ENCODE measurements around the gene HELT. TPM values are rescaled to one million over a fixed set of nuclear protein-coding genes. Genes with fewer than 3 reads are reported as not detected.

The HELT gene
- total RNA-seq, 1 experiment from 2014 or later, result not detected

DNA sequence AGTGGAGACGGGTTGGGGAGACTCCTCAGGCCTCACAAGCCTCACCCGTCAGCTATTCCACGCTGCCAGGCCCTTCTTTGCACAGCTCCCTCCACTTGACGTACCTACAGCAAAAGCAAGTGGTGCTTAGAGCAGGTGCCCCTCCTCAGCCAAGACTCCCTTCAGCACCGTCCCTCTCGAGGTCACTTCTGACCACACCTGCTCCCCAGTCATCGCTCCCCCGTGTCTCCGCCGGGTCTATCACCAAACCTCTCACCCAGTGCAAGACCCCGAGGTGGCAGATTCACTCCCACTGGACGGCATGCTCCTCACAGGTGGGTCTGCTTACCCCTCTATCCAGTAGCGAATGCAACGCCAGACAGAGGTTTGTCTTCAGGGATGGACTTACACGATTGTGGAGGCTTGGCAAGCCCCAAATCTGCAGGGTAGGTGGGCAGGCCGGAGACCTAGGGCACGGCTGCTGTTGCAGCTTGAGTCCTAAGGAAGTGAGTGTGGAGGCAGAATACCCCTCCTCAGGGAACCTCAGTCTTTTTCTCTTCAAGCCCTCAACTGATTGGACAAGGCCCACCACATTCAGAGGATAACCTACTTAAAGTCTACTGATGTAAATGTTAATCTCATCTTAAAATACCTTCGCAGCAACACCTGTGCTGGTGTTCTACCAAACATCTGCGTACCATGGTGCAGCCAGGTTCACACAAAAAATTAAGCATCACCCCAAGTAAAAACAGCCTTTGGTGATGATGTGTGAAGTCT lies 14.5 kb upstream of the HELT start:
- DNase-seq (ENCODE audit: low read depth), result no peak

GRCh38 chr4:185004562-185005218 lies 13.6 kb upstream of the HELT start:
- DNase-seq (ENCODE audit: low read depth), result peak; percentile 2

DNA sequence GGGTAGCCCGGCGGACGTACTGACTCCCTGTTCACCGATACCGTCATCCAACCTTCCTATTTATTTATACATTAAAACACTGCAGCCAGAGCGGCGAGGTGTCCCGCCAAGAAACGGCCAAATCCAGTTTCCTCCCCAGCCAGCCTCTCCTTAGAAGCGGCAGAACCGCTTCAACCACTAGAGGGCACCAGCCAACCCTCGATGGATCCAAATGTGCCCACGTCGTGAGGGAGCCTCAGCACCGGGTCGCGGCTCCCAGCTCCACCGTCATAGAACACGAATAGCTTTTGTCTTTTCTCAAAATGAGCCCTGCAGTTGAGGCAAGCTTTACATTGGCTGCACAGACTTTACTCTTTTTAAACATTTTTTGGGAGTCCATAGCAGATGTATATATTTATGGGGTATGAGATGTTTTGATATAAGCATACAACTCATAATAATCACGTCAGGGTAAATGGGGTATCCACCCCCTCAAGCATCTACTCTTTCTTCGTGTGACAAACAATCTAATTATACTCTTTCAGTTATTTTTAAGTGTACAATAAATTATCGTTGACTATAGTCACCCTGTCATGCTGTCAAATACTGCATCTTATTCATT lies 13.0 kb upstream of the HELT start:
- DNase-seq (ENCODE audit: low read depth), result peak; percentile 69

- no peak for DNase-seq (ENCODE audit: low read depth)
These were observed 6.9 kb upstream of the HELT start for GRCh38 chr4:185011408-185011807.

- peak; percentile 22 for DNase-seq (ENCODE audit: low read depth)
These were observed 4.7 kb upstream of the HELT start for GRCh38 chr4:185013417-185014125.

DNA sequence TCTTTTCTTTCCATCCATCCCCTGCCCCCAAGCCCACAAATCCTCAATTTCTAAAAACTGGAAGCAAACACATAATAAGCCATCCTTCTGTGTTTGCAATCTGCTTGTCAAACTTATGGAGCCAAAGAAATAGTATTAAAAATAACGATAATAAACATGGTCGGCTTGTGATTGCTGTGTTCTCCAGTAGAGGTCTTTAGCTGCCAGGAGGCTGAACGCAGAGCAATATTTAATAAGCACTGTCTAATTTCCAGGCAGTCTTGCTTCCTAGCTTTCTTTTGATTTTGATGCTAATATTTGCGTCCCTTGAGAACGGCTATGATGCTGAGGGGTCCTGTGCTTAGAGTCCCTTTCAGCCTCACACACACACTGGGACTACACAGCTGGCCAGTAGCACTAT lies 3.2 kb upstream of the HELT start:
- no peak for DNase-seq (ENCODE audit: low read depth)

DNA sequence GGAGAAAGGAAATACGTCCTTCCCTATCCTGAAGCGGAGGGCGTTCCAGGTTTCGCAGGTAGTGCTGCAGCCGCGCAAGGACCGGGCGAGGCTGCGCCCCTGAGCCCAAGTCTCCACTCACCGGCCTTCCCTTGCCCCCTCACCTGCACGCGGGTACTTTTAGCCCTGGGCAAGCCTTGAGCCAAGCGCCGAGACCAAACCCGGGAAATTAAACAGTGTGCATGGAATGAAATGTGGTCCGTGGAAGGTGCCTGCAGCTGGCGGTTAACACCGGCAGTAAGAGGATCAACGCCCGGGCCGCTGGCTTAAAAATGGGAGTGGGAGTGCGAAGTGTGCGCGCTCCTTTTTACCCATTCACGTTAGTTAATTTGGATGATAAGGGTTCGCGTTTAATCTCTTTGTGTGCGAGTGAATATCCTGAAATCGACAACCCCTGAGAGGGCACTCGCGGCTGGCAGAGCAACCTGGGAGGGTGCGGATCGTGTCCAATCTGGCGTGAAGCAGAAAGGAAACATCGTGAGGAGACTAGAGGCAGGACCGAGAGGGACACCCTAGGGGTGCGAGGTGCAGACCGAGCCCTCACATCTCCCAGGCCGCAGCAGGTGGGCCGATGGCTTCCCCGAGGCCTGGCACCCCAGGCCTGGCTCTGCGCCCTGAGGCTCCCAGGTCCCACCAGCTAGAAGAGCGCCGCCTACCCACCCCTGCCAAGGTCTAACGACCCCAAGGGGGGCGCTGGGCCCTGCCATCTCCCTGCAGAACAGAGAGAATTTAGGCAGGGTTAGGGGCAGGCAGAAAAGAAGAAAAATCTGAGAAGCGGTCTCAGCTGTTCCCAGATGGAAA lies 2.0 kb upstream of the HELT start:
- no peak for DNase-seq (ENCODE audit: low read depth)

DNA sequence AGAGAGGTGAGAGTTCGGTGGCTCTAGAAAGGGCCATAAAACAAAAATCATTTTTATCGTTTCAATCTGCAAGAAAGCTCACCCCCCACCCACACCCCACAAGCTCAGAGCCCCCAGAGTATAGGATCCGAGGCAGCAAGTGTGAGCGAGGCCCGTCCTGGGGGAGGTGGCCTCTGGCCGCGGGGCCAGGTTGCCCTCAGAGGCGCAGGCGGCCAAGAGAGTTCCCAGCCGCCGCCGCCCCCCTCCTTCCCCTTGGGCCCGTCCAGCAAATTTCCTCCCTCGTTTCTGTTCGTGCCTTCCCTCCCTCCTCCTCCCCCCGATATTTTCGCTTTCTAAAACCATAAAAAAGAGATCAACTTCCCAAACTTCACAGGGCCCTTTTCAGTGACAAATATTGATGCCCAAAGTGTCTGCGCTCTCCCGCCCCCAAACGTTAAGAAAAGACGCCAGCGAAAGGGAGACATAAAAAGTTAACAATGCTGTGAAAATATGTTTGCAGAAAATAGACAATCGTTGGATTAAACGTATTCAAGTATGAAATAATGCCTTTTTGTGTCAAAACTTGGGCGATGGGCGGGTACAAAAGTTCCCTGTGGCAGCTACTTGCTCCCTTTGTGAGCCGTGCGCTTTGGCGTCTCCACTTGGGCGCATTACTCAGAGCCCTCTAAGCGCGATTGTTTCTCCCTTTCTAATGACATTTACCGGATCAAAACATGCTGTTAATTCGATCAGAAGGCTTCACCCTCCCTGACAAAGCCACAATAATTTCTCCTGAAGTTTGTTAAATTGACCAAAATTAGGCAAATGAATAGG lies 1.1 kb upstream of the HELT start:
- no peak for DNase-seq (ENCODE audit: low read depth)

- DNase-seq (ENCODE audit: low read depth), result no peak
These were observed 655 bp downstream of the HELT start for GRCh38 chr4:185018834-185019455.

- no peak for DNase-seq (ENCODE audit: low read depth)
These were observed 1.4 kb downstream of the HELT start for GRCh38 chr4:185019456-185020292.

DNA sequence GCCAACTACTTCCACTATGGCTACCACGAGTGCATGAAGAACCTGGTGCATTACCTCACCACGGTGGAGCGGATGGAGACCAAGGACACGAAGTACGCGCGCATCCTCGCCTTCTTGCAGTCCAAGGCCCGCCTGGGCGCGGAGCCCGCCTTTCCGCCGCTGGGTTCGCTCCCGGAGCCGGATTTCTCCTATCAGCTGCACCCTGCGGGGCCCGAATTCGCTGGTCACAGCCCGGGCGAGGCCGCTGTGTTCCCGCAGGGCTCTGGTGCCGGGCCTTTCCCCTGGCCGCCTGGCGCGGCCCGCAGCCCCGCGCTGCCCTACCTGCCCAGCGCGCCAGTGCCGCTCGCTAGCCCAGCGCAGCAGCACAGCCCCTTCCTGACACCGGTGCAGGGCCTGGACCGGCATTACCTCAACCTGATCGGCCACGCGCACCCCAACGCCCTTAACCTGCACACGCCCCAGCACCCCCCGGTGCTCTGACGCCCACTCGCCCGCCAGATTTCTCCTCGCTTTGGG lies 2.1 kb downstream of the HELT start:
- no peak for DNase-seq (ENCODE audit: low read depth)

- DNase-seq (ENCODE audit: low read depth), result no peak
These were observed 2.8 kb downstream of the HELT start for GRCh38 chr4:185020863-185021761.

GRCh38 chr4:185023471-185023870 lies 5.2 kb downstream of the HELT start:
- DNase-seq (ENCODE audit: low read depth), result no peak

DNA sequence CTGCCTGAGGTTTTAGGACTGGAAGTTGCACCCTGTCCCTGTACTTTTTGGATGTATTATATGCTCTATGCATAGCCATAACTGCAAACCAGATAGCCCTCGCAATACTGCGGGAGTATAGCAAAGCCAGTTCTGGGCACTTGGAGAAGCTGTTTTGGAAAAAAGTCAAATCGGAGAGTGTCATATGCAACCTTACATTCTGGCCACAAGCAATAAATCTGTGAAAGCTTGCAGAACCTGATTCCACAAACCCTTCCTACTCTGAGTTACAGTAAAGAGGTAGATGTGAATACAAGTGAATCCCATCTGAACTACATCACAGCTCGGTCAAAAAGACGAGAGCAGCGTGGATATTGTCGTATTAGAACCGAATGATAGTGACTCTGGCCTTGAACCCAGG lies 10.3 kb downstream of the HELT start:
- no peak for DNase-seq (ENCODE audit: low read depth)

DNA sequence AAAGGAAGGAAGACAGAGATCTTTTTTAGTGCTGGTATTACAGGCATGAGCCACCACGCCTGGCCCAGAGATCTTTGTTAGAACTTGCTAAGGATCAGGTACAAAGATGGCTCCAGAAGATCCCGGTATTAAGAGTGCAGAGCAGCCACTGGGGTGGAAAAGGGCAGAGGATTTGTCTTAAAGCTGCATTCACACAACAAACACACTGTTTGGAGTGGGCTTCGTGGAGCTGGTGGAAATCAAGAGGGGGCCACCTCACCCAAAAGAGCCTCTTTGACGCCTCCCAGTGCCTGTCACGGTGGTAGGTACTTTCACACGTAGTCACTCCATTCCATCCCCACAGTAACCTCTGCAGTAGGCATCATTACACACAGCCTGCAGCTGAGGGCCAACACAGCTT lies 13.3 kb downstream of the HELT start:
- DNase-seq (ENCODE audit: low read depth), result no peak

DNA sequence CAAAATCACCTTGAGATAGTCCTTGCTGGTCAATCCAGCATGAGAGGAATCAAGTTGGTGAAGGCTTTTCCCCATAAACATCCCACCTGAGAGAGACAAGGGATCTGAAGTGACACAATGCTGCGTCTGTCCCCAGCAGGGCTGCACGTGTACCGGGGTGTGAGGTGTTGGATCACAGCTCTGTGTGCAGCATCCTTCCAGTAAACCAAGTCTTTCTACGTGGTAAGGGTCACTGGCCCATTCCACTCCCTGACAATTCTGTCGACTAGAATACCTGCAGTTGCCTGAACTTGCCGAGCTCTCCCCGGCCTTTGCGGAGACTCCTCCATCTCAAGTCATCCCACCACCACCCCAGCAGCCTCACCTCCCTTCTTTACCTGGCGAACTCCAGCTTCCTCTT lies 14.8 kb downstream of the HELT start:
- no peak for DNase-seq (ENCODE audit: low read depth)

GRCh38 chr4:185033950-185034349 lies 15.7 kb downstream of the HELT start:
- DNase-seq (ENCODE audit: low read depth), result no peak

- DNase-seq (ENCODE audit: low read depth), result no peak
These were observed 17.0 kb downstream of the HELT start for GRCh38 chr4:185035284-185035683.

Measured in M059J (cell line).